Measurements from ENCODE around the gene TAS1R2.

TAS1R2 gene

DNA sequence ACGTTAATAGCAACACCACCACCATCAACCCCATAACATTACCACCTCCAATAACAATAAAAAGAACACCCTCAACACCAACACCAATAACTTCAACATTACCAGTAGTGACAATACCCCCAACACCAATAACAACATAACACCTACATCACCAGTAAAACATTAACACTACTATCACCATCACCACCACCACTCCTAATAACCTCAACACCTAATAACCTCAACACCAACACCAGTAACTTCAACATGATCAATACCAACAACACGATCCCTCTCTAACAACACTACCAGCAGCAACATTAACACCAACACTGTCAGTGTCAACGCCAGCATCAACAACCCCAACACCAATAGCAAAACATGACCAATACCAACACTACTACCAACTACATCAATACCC lies 57.2 kb downstream of the TAS1R2 start:
- no peak for DNase-seq (ENCODE audit: low read depth)

GRCh38 chr1:18800258-18800657 lies 59.2 kb downstream of the TAS1R2 start:
- no peak for DNase-seq (ENCODE audit: low read depth)

DNA sequence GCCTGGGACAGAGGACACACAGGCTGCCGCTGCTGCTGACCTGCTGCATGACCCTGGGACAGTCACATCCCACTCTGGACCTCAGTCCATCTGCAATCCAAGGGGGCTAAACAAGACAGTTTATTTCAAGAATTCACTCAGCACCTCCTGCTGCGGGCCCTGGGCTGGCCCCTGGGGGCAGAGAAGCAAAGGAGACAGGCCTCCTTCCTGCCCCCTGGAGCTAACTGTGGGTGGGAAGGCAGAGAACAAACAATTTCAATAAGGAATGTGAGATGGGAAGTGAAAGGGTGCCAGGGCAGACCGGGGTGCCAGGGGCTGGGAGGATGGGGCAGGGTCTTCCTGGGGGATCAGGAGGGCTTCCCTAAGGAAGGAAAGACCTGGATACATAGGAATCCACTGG lies 60.0 kb downstream of the TAS1R2 start:
- no peak for DNase-seq (ENCODE audit: low read depth)

DNA sequence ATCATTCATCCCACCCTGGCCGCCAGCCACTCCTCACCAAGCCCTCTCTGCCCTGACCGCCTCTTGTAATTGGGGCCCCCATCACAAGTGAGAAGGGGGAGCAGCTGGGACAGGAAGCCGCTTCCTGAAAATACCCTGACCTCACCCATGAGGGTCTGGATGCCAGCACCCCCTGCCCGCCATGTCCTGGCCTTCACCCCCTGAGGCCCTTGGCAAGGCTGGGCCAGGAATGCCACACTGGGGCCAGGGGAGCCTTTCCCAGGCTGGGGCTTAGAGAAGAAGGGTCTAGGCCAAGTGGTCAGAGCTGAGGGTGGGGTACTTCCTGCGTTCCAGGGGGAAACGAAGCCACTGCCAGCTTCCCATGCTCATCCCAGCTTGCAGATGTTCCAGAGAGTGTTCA lies 60.5 kb downstream of the TAS1R2 start:
- no peak for DNase-seq (ENCODE audit: low read depth)

GRCh38 chr1:18798533-18798932 lies 60.9 kb downstream of the TAS1R2 start:
- no peak for DNase-seq (ENCODE audit: low read depth)

DNA sequence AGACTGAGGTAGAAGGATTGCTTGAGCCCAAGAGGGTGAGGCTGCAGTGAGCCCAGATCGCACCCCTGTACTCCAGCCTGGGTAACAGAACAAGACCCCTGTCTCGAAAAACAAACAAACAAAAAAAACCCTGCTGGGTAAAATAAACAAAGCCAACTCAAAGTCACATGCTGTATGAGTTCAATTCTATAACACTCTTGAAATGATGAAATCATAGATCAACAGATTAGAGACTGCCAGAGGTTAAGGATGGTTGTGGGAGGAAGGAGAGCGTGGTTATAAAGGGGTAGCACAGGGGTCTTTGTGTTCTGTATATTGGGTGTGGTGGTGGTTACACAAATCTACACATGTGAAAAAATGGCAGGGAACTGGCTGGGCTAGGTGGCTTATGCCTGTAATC lies 62.5 kb downstream of the TAS1R2 start:
- DNase-seq (ENCODE audit: low read depth), result no peak

- no peak for DNase-seq (ENCODE audit: low read depth)
Measured at GRCh38 chr1:18795002-18795689, 64.3 kb downstream of the TAS1R2 start.

DNA sequence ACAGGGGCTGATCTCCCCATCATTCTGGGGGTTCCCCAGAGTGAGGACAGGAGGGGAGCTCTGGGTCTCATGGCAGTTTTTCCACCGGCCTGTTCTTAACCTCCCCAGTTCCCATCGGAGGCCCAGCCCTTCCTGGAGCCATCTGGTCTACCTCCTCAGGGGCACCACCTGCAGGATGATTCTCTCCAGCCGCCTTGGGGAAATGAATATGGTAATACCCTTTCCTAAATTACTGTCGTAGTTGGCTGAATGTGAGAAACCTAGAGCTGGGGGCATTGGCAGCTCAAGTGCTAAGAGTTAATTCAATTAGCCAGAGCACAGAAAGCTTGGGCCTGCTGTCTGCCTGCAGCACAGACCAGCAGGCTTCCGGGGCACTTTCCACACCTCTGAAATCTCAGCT lies 64.9 kb downstream of the TAS1R2 start:
- DNase-seq (ENCODE audit: low read depth), result no peak

DNA sequence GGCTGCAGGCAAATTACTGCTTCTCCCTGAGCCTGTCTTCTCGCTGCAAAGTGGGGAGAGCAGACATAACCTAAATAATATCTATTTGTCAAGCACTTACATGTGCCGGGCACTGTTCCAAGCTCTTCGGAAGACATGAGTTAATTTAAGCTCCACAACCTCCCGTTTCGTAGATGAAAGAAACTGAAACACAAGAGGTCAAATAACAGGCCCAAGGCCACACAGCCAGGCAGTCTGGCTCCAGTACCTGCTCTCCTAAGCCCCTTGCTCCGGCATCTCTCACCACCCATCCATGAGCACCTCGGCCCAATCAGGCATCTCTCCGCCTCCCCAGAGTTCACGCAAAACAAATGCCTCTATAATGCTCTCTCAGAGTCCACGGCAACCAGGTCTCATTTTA lies 65.4 kb downstream of the TAS1R2 start:
- DNase-seq (ENCODE audit: low read depth), result no peak

DNA sequence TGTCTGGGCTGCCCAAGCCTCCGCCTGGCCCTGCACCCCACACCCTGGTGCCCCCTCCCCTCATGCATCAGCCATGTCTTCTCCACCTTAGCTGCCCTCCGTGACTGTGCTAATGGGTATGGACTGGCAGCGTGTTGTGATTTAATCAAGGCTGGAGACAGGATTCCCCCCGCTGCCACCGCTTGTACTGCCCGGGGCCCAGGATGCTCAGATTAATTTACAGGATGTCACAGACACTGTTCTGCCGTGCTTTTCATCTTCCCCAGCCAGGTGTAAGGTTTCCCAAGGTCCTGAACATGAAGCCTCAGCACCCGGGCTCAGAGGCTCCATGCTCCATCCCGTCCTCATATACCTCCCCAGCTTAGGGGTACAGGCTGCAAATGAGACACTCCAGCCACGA lies 66.3 kb downstream of the TAS1R2 start:
- DNase-seq (ENCODE audit: low read depth), result no peak

- no peak for DNase-seq (ENCODE audit: low read depth)
Measured at GRCh38 chr1:18792747-18793146, 66.7 kb downstream of the TAS1R2 start.
